B cell (primary cell): ENCODE measurements around the gene PLD1. TPM values are rescaled to one million over a fixed set of nuclear protein-coding genes. Genes with fewer than 3 reads are reported as not detected.

ENCODE experiments used
- ATAC-seq: fragments of 200-7000 bp; cut with Tn5 transposase; one replicate; pipeline ENCODE4 v1.10.0; 2021; ENCODE audit warnings: low read depth, mild to moderate bottlenecking, moderate number of reproducible peaks, moderate library complexity
- CTCF ChIA-PET: fragments of 350-600 bp; sonication (Branson Sonifier 250); formaldehyde crosslinking; loops from one replicate; lab custom pipeline; 2021; ENCODE audit warnings: antibody characterized with exemption, inconsistent platforms; lab: Charles Lee
- POLR2A ChIA-PET: fragments of 350-600 bp; sonication (Branson Sonifier 250); formaldehyde crosslinking; loops from one replicate; lab custom pipeline; 2021; ENCODE audit warnings: antibody characterized with exemption; lab: Charles Lee
- DNase-seq: peaks from one replicate; pipeline ENCODE4 v3.0.0; 2013
- H2AFZ ChIP-seq: 2 replicates; pipeline ENCODE4 v1.6.1; 2012; ENCODE audit warnings: mild to moderate bottlenecking, low read depth, low read length; ENCODE audit not compliant: insufficient read depth, poor library complexity, severe bottlenecking
- H3K27ac ChIP-seq, 2 donors: 1 replicate in 1 of 2; 2 replicates in 1 of 2; pipeline ENCODE4 v1.5.1; 2012 to 2013; ENCODE audit warnings: low read length in 2 of 2, mild to moderate bottlenecking in 2 of 2, moderate library complexity in 1 of 2
- H3K27me3 ChIP-seq, 4 experiments: fragments of 200-600 bp in 1 of 4; sonication (generic) in 1 of 4; replicated peaks in 1 of 4; 1 replicate in 2 of 4; 2 replicates in 2 of 4; pipeline versions ENCODE4 v1.6.1 to v1.7.0; 2013 to 2016; ENCODE audit warnings: low read length in 3 of 4, mild to moderate bottlenecking in 2 of 4, mixed read lengths in 1 of 4, moderate library complexity in 1 of 4; ENCODE audit not compliant: insufficient read depth in 4 of 4, control insufficient read depth in 3 of 4; ENCODE audit errors: control extremely low read depth in 1 of 4
- H3K36me3 ChIP-seq, 2 experiments: replicated peaks in 1 of 2; 1 replicate in 1 of 2; 2 replicates in 1 of 2; pipeline versions ENCODE4 v1.6.1 to v1.7.1; 2013; ENCODE audit warnings: low read length in 1 of 2; ENCODE audit not compliant: insufficient read depth in 2 of 2, control insufficient read depth in 1 of 2; ENCODE audit errors: control extremely low read depth in 1 of 2, extremely low read depth in 1 of 2
- H3K4me1 ChIP-seq, 2 donors: fragments of 200-600 bp in 1 of 2; sonication (generic) in 1 of 2; 1 replicate in 1 of 2; 2 replicates in 1 of 2; pipeline versions ENCODE4 v1.5.1 to v1.6.1; 2013 to 2017; ENCODE audit warnings: low read length in 2 of 2; ENCODE audit not compliant: control insufficient read depth in 2 of 2, insufficient read depth in 2 of 2
- H3K4me2 ChIP-seq: replicated peaks from 2 replicates; pipeline ENCODE3; 2012; ENCODE audit warnings: mild to moderate bottlenecking, low read depth, low read length; ENCODE audit not compliant: poor library complexity, severe bottlenecking
- H3K4me3 ChIP-seq, 5 experiments: fragments of 200-600 bp in 1 of 5; sonication (generic) in 1 of 5; 1 replicate in 3 of 5; 2 replicates in 2 of 5; pipeline versions ENCODE4 v1.5.1 to v1.7.0; 2011 to 2016; ENCODE audit warnings: low read length in 4 of 5, mild to moderate bottlenecking in 4 of 5, low read depth in 2 of 5, control low read depth in 1 of 5, moderate library complexity in 1 of 5; ENCODE audit not compliant: insufficient read depth in 1 of 5; ENCODE audit errors: control extremely low read depth in 1 of 5, extremely low read depth in 1 of 5
- H3K79me2 ChIP-seq: fragments of 200-600 bp; sonication (generic); one replicate; pipeline ENCODE4 v1.6.0; 2016; ENCODE audit warnings: low read length; ENCODE audit not compliant: control insufficient read depth, insufficient read depth
- H3K9ac ChIP-seq: fragments of 200-600 bp; sonication (generic); 2 replicates; pipeline ENCODE4 v1.6.1; 2017; ENCODE audit warnings: mild to moderate bottlenecking, low read length, moderate library complexity
- H3K9me3 ChIP-seq, 3 donors: one replicate each; pipeline versions ENCODE4 v1.6.1 to v1.7.1; 2013; ENCODE audit warnings: low read length in 2 of 3; ENCODE audit not compliant: control insufficient read depth in 2 of 3, insufficient read depth in 1 of 3; ENCODE audit errors: control extremely low read depth in 1 of 3
- H4K20me1 ChIP-seq: 2 replicates; pipeline ENCODE4 v1.6.0; 2012; ENCODE audit warnings: mild to moderate bottlenecking, low read length; ENCODE audit not compliant: insufficient read depth, control insufficient read depth, poor library complexity, severe bottlenecking
- H3K27ac Mint-ChIP-seq: one replicate; pipeline ENCODE4 v1.8.0; 2021; ENCODE audit warnings: mixed read lengths
- H3K27me3 Mint-ChIP-seq: one replicate; pipeline ENCODE4 v1.8.0; 2021; ENCODE audit warnings: mixed read lengths
- H3K4me1 Mint-ChIP-seq: one replicate; pipeline ENCODE4 v1.8.0; 2021; ENCODE audit warnings: mixed read lengths
- H3K4me3 Mint-ChIP-seq: one replicate; pipeline ENCODE4 v1.8.0; 2021; ENCODE audit warnings: mixed read lengths
- H3K9me3 Mint-ChIP-seq: one replicate; pipeline ENCODE4 v1.8.0; 2022; ENCODE audit warnings: mixed read lengths; ENCODE audit not compliant: insufficient read depth
- CTCF ChIP-seq: fragments of 200-600 bp; IDR thresholded peaks from one replicate; pipeline ENCODE4 v1.8.0; 2022; ENCODE audit warnings: antibody characterized with exemption, mild to moderate bottlenecking
- EZH2 ChIP-seq: IDR thresholded peaks from 2 replicates; pipeline ENCODE4 v1.6.1; 2012; ENCODE audit warnings: borderline replicate concordance, low read depth, mild to moderate bottlenecking, moderate library complexity, low read length; ENCODE audit not compliant: insufficient read depth, poor library complexity, severe bottlenecking
- WGBS: methylation state at CpG from one replicate; pipeline ENCODE4 v1.1.5; 2013; ENCODE audit warnings: missing lambda C conversion rate; ENCODE audit not compliant: insufficient coverage; 5-methylcytosine and 5-hydroxymethylcytosine counted together
- intact Hi-C: fragments of 100-400 bp; cut with micrococcal nuclease; formaldehyde crosslinking; loops from one replicate; pipeline ENCODE4 v1.10.0; 2022
- polyA plus RNA-seq: library from polyadenylated mRNA; depleted of rRNA; stranded (reverse); fragments of >200 nt; gene quantifications from 2 replicates; pipeline ENCODE4 v1.2.3, GENCODE V29; 2012
- total RNA-seq, 2 donors: library from RNA; stranded (reverse); fragments of 120-200 nt in 1 of 2; gene quantifications; 1 replicate in 1 of 2; 2 replicates in 1 of 2; pipeline versions ENCODE4 v1.2.3 to v1.2.4, GENCODE V29; 2013 to 2022

PLD1 gene
- total and polyA plus RNA-seq, 2 donors (not counting 1 experiment from before 2014, with no cell fraction given), result 0.24 to 0.52 TPM

- DNase-seq, result no peak
- Mint-ChIP-seq H3K4me1 (no peaks in the 10 kb centered on the region), H3K4me3 (no peak overlapping the region), H3K27me3 (peaks cover 7% of the 10 kb centered on the region), H3K27ac (no peak overlapping the region), H3K9me3 (no peaks in the 10 kb centered on the region)
- no peak for ATAC-seq
- no peak overlapping the region for H3K4me2 ChIP-seq
- no peaks in the 10 kb centered on the region for H3K4me1 ChIP-seq
- no peaks in the 10 kb centered on the region for H3K79me2 ChIP-seq
- no peak overlapping the region for H2AFZ ChIP-seq
- H3K27me3 ChIP-seq, result no peaks in the 10 kb centered on the region
- no peak overlapping the region for H3K9ac ChIP-seq
- intact Hi-C loops, result no loop called here
- no peaks in the 10 kb centered on the region for H3K9me3 ChIP-seq
- TF ChIP-seq CTCF (no peak), EZH2 (no peak)
- no peaks in the 10 kb centered on the region for H3K36me3 ChIP-seq
- no peak overlapping the region for H3K4me3 ChIP-seq
- WGBS, result no CpG with 5 or more reads among the region's 4 CpGs
- POLR2A ChIA-PET, result no interaction called here
- H3K27ac ChIP-seq, result no peak overlapping the region
- CTCF ChIA-PET, result no interaction called here
- H4K20me1 ChIP-seq, result no peaks in the 10 kb centered on the region
Measured at GRCh38 chr3:171768986-171769385, 41.3 kb downstream of the PLD1 start.

- H2AFZ ChIP-seq, result no peak overlapping the region
- no peak overlapping the region for H3K9ac ChIP-seq
- H3K9me3 ChIP-seq, result no peaks in the 10 kb centered on the region
- intact Hi-C loops, result no loop called here
- H3K36me3 ChIP-seq, result no peaks in the 10 kb centered on the region
- H3K4me3 ChIP-seq, result no peak overlapping the region
- peaks cover 7% of the 10 kb centered on the region for H3K27me3 Mint-ChIP-seq
- no peak overlapping the region for H3K4me3 Mint-ChIP-seq
- H3K27ac ChIP-seq, result no peak overlapping the region
- CTCF ChIA-PET, result no interaction called here
- H3K9me3 Mint-ChIP-seq, result no peaks in the 10 kb centered on the region
- no peaks in the 10 kb centered on the region for H3K79me2 ChIP-seq
- no peak overlapping the region for H3K4me2 ChIP-seq
- TF ChIP-seq CTCF (no peak), EZH2 (no peak)
- H3K4me1 ChIP-seq, result no peaks in the 10 kb centered on the region
- no peak for ATAC-seq
- no peak for DNase-seq
- POLR2A ChIA-PET, result no interaction called here
- H3K27me3 ChIP-seq, result no peaks in the 10 kb centered on the region
- no peaks in the 10 kb centered on the region for H4K20me1 ChIP-seq
- no peaks in the 10 kb centered on the region for H3K4me1 Mint-ChIP-seq
- WGBS, result 84% methylated on average over 8 of the region's 10 CpGs
- no peak overlapping the region for H3K27ac Mint-ChIP-seq
Measured at GRCh38 chr3:171768281-171768900, 41.9 kb downstream of the PLD1 start.
